Measurements from ENCODE around the gene FBXL4. TPM values are rescaled to one million over a fixed set of nuclear protein-coding genes. Genes with fewer than 3 reads are reported as not detected.

The FBXL4 gene
- polyA plus RNA-seq, 1 experiment, result 10.5 TPM

GRCh38 chr6:98984121-98984520 lies 36.4 kb upstream of the FBXL4 start:
- ChIA-PET POLR2A (no interaction called here), CTCF (no interaction called here)
- DNase-seq (ENCODE audit: low read depth), result no peak
- Histone ChIP-seq H3K4me3 (ENCODE audit: low read depth, low read length) (no peak overlapping the region), H3K27me3 (ENCODE audit: control insufficient read depth, insufficient read depth, low read length) (no peaks in the 10 kb centered on the region; the same call in none of the 2 replicates), H3K36me3 (ENCODE audit: control insufficient read depth, insufficient read depth, low read length) (no peaks in the 10 kb centered on the region)
- TF ChIP-seq, protein P1, sequence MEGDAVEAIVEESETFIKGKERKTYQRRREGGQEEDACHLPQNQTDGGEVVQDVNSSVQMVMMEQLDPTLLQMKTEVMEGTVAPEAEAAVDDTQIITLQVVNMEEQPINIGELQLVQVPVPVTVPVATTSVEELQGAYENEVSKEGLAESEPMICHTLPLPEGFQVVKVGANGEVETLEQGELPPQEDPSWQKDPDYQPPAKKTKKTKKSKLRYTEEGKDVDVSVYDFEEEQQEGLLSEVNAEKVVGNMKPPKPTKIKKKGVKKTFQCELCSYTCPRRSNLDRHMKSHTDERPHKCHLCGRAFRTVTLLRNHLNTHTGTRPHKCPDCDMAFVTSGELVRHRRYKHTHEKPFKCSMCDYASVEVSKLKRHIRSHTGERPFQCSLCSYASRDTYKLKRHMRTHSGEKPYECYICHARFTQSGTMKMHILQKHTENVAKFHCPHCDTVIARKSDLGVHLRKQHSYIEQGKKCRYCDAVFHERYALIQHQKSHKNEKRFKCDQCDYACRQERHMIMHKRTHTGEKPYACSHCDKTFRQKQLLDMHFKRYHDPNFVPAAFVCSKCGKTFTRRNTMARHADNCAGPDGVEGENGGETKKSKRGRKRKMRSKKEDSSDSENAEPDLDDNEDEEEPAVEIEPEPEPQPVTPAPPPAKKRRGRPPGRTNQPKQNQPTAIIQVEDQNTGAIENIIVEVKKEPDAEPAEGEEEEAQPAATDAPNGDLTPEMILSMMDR (IDR thresholded peaks at IDR 0.05; ENCODE audit: insufficient read depth, low read depth, low read length), result no peak

DNA sequence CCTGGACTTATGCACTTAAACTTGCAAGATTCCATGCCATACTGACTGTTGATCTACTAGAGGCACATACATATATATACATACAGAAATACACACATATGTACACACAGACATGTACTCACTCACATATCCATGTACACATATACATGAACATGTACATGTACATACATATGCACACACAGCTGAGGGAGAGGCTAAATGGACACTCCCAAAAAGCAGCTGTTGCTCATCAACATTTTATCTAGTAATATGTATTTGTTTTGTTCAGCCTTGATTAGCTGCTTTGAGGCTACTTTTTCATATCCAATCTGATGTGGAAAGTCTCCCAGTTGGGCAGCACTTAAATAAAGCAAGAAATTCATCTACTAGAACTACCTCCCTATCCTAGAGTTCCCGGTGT lies 33.7 kb upstream of the FBXL4 start:
- POLR2A ChIA-PET, result no interaction called here
- CTCF ChIA-PET, result no interaction called here
- Histone ChIP-seq H3K36me3 (ENCODE audit: control insufficient read depth, insufficient read depth, low read length) (no peaks in the 10 kb centered on the region), H3K4me3 (ENCODE audit: low read depth, low read length) (no peak overlapping the region), H3K27me3 (ENCODE audit: control insufficient read depth, insufficient read depth, low read length) (no peaks in the 10 kb centered on the region; the same call in 1 of the 2 replicates)
- no peak for DNase-seq (ENCODE audit: low read depth)
- TF ChIP-seq, protein P1 (IDR thresholded peaks at IDR 0.05; ENCODE audit: insufficient read depth, low read depth, low read length), result no peak

- Histone ChIP-seq H3K4me3 (ENCODE audit: low read depth, low read length) (no peak overlapping the region), H3K36me3 (ENCODE audit: control insufficient read depth, insufficient read depth, low read length) (no peaks in the 10 kb centered on the region), H3K27me3 (ENCODE audit: control insufficient read depth, insufficient read depth, low read length) (peaks cover 2% of the 10 kb centered on the region; the same call in 1 of the 2 replicates)
- no peak for DNase-seq (ENCODE audit: low read depth)
- ChIA-PET POLR2A (no interaction called here), CTCF (no interaction called here)
- TF ChIP-seq, protein P1 (IDR thresholded peaks at IDR 0.05; ENCODE audit: insufficient read depth, low read depth, low read length), result no peak
These were observed 33.1 kb upstream of the FBXL4 start for GRCh38 chr6:98980819-98981218.

GRCh38 chr6:98977671-98978292 lies 30.0 kb upstream of the FBXL4 start:
- no peaks in the 10 kb centered on the region for H3K36me3 ChIP-seq (ENCODE audit: control insufficient read depth, insufficient read depth, low read length)
- no peak overlapping the region for H3K4me3 ChIP-seq (ENCODE audit: low read depth, low read length)
- ChIA-PET CTCF (no interaction called here), POLR2A (no interaction called here)
- peaks cover 2% of the 10 kb centered on the region; the same call in 1 of the 2 replicates for H3K27me3 ChIP-seq (ENCODE audit: control insufficient read depth, insufficient read depth, low read length)
- TF ChIP-seq, protein P1 (IDR thresholded peaks at IDR 0.05; ENCODE audit: insufficient read depth, low read depth, low read length), result no peak
- no peak for DNase-seq (ENCODE audit: low read depth)

DNA sequence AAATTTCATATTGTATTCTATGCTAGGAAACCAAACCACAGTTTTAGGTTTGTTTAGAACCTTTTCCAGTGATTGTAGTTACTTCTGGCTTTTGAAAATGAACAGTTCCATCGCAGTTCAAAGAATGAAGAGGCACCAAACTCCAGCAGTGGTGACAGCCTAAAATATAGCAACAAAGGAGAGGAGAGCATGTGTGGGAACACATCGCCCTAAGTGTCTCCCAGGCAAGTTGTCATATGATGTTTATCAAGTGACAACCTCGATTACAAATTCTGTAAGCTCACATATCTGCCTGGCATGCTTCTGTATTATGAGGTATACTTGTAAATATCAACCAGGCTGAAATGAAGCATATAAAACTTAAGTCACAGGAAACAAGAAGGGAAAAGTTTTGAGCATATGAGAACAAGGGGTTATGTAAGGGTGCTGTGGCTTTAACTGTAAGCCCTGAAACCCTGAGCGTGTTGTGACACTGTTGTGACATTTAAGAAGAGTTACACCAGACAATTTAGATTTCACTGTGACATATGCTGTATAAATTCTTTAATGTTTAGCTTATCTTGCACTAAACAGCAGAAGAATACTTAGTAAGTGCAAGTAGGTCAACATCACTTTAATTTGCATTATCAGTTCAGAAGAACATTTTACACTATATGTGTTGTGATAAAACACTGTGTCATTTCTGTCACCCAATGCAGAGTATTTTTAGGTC lies 29.1 kb upstream of the FBXL4 start:
- H3K36me3 ChIP-seq (ENCODE audit: control insufficient read depth, insufficient read depth, low read length), result no peaks in the 10 kb centered on the region
- TF ChIP-seq, protein P1 (IDR thresholded peaks at IDR 0.05; ENCODE audit: insufficient read depth, low read depth, low read length), result no peak
- peaks cover 2% of the 10 kb centered on the region; the same call in 1 of the 2 replicates for H3K27me3 ChIP-seq (ENCODE audit: control insufficient read depth, insufficient read depth, low read length)
- DNase-seq (ENCODE audit: low read depth), result no peak
- no peak overlapping the region for H3K4me3 ChIP-seq (ENCODE audit: low read depth, low read length)
- CTCF ChIA-PET, result no interaction called here
- POLR2A ChIA-PET, result no interaction called here
